ENCODE results near the gene FAM171A1.

DNA sequence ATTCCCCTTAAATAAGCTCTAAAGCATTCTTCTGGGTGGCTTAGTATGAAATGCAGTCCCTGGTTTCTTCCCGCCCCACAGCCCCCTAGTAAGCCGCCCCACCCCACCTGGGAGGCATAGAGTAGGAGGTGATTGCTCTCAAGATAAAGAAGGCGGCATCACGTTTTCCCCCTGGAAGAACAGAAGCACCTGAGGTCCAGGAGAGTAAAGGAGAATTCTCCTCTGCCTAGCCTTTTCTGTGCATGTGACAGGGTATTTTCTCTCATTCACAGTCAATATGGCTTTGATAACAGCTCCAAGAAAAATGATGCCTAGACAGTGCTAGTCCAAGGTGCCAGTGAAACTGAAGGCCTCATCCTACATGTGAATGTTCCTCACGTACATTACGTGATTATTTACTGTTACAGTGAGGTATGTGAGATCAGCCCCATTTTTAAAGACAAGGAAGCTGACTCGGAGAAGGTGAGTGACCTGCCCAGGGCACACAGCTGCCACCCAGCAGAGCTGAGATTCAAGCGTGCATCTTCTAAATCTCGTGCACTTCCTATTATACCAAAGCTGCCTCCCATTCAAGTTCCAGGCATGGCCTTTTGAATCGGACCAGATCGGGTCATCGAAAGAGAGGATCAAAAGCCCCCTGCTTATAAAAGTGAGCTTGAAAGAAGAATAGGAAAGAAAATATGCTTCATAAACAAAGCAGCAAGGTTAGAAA is 59.4 kb downstream of the FAM171A1 start:
- no peak for TF ChIP-seq CTCF (conservative IDR thresholded peaks at IDR 0.05 in 1 of 2, IDR thresholded peaks at IDR 0.05 in 1 of 2; ENCODE audit: extremely low read depth in 1 of 2, insufficient read depth in 1 of 2, low read depth in 1 of 2, low read length in 2 of 2)
- TF ChIP-seq EZH2 (IDR thresholded peaks at IDR 0.05; ENCODE audit: borderline replicate concordance, low read length) = no peak
